GF-D8 (cell line): ENCODE data around the gene SMYD1.

ENCODE experiments used
- DNase-seq: peaks from one replicate; lab custom pipeline; 2025; lab: John Stamatoyannopoulos, UW

SMYD1 gene

GRCh38 chr2:88144914-88145497 is 77.4 kb downstream of the SMYD1 start:
- no peak for DNase-seq

GRCh38 chr2:88146590-88146989 is 79.0 kb downstream of the SMYD1 start:
- DNase-seq, result no peak

- no peak for DNase-seq
Observed at GRCh38 chr2:88147145-88147544, 79.5 kb downstream of the SMYD1 start.

GRCh38 chr2:88148929-88149438 is 81.4 kb downstream of the SMYD1 start:
- DNase-seq, result no peak

GRCh38 chr2:88159481-88159880 is 91.9 kb downstream of the SMYD1 start:
- no peak for DNase-seq

GRCh38 chr2:88159955-88160415 is 92.4 kb downstream of the SMYD1 start:
- no peak for DNase-seq

- no peak for DNase-seq
Observed at GRCh38 chr2:88160517-88160916, 92.9 kb downstream of the SMYD1 start.

- no peak for DNase-seq
Observed at GRCh38 chr2:88161446-88162244, 94.0 kb downstream of the SMYD1 start.
